GM15510 (cell line): ENCODE measurements around the gene TBC1D10A.

Experiments
- POLR2A ChIP-seq: IDR thresholded peaks from 3 replicates; pipeline ENCODE4 v1.6.1; 2011; ENCODE audit warnings: borderline replicate concordance; ENCODE audit not compliant: insufficient read length; ENCODE audit errors: extremely low read depth

Gene TBC1D10A

DNA sequence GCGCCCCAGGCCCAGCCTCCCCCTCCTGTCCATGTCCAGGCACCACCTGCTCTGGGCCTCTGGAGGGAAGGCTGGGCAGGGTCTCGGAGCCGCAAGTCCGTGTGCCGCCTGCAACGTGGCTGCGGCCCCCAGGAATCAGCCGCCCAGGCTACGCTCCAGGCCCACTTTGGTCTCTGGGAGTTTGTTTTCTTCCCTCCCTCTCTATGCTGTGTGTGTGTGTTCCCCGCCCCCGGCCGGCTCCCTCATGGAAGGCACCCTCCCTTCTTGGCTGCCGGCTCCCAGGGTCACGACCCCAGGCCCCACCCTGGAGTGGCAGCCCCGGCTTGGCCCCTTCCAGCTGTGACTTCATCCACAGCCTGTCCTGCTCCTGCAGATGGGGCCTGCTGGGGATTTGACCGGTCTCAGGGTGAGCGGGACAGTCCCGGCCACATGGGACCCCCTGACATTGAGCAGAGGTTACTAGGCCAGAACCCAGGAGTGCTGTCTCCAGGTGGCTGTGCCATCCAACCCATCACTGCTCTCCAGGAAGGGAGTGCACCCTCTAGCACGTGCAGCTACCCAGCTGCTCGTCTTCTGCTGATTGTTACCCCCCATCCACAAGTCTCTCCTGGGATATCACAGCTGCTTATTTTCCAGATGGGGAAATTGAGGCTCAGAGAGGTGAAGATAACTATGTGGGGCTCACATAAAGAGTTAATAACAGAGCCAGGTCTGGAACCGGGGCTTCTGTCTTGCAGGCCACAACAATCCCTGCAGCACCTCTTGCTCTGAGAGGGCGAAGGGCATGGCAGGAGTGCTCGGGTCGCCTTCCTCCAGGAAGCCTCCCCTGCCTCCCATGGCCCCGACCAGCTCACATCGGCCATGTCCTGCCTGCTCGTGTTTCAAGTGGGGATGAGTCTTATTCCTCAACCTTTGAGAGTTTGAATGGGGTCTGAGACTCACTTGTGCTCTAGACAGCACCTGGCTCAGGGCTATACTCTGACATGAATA lies 77.4 kb downstream of the TBC1D10A start:
- no peak for TF ChIP-seq POLR2A

- no peak for TF ChIP-seq POLR2A
Measured at GRCh38 chr22:30248484-30248883, 78.3 kb downstream of the TBC1D10A start.

- TF ChIP-seq POLR2A: no peak
Measured at GRCh38 chr22:30247974-30248373, 78.8 kb downstream of the TBC1D10A start.

DNA sequence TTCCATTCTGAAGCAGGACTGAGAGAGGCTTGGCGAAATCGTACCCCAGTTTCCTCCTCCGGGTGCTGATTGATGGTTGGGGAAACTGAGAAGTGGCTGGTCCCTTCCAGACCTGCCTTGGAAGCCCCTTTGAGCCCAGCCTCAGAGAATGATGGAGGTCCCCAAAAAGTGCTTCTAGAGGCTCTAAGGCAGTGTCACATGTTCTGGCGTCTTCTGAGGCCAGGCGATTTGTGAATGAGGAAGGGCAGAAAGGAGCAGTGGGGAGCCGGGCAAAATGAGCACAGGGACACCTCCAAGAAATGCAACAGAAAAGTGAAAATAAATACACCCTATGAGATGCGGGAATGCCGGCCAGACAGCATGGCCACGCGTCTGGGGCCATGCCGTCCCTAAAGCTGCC lies 79.2 kb downstream of the TBC1D10A start:
- no peak for TF ChIP-seq POLR2A

DNA sequence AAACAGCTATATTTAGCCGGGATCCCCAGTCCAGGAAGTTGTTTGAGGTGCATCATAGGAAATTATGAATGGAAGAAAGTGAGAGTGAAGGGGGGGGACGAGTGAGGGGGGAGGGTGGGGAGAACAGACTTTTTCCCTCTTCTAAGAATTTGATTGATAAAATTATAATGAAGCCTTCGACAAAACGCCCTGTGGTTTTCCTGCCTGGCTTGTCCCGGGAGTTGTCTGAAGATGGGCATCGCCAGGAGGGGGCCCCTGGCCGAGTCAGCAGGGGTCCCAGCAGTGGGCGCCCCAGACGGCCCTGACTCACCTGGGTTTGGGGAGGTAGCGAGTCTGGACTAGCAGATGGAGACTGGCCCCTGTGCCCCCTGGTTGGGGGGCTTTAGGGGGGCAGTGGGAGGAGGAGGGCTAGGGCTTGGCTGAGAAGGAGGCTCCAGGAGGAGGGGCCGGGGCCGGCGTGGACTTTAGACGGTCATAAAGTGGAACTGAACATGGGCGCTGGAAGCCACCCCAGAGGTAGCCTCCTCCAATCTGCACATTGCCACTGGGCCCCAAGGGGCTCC lies 79.8 kb downstream of the TBC1D10A start:
- no peak for TF ChIP-seq POLR2A

- no peak for TF ChIP-seq POLR2A
Measured at GRCh38 chr22:30245985-30246813, 80.5 kb downstream of the TBC1D10A start, which contains the start of gene LIF. TSS of gene LIF (minus strand) at chr22:30246759. CDS start at chr22:30246695, 64 bp downstream.

DNA sequence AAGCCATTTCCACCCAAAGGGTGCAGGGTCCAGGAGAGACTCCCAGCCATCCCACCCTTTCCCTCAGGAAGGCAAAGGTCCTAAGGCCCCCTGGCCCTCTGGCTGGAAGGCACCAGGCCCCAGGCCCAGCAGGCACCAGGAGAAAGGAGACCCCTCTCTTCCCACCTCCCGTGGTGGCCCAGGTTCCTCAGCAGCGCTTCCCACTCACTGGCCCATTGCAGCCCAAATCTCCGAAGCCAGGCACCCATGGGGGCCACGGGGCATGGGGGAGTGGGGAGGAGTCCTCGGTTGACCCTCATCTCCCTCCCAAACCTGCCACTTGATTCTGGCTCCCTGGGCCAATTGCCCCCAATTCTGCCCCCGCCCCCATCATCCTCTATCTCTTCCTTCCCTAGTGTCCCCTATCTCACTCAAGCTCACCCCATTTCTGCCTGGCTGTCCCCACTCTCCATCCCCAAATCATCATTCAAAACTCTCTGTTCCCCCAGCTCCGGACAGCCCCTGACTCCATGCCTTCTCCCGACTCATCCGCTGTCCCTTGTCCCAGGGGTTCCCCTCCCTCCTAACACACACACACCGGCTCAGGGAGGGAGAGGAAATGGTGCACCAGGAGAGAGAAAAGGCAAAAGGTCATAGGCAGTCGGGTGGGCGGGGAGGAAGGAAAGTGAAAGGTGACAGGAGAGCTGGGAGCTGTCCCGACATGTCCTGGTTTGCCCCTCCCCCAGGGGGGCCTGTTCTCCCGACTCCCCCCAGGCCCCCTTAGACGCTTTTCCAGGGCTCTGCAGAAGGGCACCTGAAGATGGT lies 81.4 kb downstream of the TBC1D10A start:
- no peak for TF ChIP-seq POLR2A

DNA sequence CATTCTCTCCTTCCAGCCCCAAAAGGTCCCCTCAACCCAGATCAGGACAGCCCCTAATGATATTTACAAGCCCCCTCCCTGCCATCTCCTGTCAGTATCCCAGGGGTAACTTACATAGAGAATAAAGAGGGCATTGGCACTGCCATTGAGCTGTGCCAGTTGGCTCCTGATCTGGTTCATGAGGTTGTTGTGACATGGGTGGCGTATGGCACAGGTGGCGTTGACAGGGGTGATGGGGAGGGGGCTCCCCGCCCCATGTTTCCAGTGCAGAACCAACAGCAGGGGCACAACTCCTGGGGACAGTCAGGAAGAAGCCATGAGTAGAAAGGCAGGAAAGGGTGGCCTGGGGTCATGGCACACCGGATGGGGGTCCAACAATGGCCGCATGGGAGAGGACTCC lies 82.1 kb downstream of the TBC1D10A start:
- TF ChIP-seq POLR2A: no peak

- no peak for TF ChIP-seq POLR2A
Measured at GRCh38 chr22:30244066-30244465, 82.7 kb downstream of the TBC1D10A start.

DNA sequence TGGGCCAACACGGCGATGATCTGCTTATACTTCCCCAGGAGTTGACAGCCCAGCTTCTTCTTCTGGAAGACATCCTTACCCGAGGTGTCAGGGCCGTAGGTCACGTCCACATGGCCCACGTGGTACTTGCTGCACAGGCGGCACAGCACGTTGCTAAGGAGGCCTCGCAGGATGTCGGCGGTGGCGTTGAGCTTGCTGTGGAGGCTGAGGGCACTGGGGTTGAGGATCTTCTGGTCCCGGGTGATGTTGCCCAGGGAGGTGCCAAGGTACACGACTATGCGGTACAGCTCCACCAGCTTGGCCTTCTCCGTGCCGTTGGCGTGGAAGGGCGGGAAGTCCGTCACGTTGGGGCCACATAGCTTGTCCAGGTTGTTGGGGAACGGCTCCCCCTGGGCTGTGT lies 83.1 kb downstream of the TBC1D10A start:
- TF ChIP-seq POLR2A: no peak
